Measurements from ENCODE around the gene SEPTIN3.

DNA sequence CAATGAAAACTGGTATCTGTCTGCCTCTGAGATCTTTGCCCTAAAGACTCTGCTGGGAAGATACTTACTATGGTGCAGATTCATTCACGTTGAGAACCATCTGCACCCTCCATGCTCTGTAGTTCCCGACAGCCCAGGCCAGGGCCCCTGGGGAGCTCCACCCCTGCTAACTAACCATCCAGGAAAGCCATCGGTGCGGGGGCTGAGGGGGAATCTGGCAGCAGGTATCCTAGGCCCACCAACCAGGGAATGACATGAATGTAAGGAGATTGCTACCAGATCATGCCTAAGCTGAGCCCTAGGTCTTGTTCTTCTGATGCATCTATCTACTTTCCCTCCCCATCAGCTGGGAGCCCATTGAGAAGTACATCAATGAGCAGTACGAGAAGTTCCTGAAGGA is 18.0 kb downstream of the SEPTIN3 start:
- TF ChIP-seq, protein P1, sequence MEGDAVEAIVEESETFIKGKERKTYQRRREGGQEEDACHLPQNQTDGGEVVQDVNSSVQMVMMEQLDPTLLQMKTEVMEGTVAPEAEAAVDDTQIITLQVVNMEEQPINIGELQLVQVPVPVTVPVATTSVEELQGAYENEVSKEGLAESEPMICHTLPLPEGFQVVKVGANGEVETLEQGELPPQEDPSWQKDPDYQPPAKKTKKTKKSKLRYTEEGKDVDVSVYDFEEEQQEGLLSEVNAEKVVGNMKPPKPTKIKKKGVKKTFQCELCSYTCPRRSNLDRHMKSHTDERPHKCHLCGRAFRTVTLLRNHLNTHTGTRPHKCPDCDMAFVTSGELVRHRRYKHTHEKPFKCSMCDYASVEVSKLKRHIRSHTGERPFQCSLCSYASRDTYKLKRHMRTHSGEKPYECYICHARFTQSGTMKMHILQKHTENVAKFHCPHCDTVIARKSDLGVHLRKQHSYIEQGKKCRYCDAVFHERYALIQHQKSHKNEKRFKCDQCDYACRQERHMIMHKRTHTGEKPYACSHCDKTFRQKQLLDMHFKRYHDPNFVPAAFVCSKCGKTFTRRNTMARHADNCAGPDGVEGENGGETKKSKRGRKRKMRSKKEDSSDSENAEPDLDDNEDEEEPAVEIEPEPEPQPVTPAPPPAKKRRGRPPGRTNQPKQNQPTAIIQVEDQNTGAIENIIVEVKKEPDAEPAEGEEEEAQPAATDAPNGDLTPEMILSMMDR (IDR thresholded peaks at IDR 0.05): no peak
- TF ChIP-seq POLR2AphosphoS5 (IDR thresholded peaks at IDR 0.05): no peak

Data from gastroesophageal sphincter (tissue), 3 donors.